NCI-H748 treated with DMSO at 0.1 percent for 48 hours (cell line): ENCODE data around the gene POR.
"Not testable (repeated sequence)": the region's sequence is repeated elsewhere in the genome, so short reads cannot be mapped to it uniquely, and the experiment has no call there.

Experiments
- DNase-seq: peaks from one replicate; lab custom pipeline; 2025; lab: John Stamatoyannopoulos, UW

The POR gene

DNA sequence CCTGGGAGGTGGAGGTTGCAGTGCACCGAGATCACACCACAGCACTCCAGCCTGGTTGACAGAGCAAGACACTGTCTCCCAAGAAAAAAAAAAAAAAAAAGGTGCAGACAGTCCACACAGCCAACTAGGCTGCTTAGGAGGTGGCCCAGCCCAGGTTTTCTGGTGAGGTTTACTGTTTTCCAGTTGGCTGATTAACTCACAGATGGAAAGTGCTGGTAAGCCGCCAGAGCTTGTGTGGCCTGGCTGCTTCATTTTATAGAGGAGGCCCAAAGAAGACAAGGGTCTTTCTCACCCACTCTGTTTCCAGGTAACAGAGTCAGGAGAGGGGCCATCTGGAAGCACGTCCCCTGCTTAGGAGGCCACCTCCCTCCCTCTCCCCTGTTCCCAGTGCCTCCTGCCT, 29.9 kb upstream of the POR start:
- no peak for DNase-seq

- DNase-seq = no peak
Measured at GRCh38 chr7:75887669-75888369, 27.1 kb upstream of the POR start.

DNA sequence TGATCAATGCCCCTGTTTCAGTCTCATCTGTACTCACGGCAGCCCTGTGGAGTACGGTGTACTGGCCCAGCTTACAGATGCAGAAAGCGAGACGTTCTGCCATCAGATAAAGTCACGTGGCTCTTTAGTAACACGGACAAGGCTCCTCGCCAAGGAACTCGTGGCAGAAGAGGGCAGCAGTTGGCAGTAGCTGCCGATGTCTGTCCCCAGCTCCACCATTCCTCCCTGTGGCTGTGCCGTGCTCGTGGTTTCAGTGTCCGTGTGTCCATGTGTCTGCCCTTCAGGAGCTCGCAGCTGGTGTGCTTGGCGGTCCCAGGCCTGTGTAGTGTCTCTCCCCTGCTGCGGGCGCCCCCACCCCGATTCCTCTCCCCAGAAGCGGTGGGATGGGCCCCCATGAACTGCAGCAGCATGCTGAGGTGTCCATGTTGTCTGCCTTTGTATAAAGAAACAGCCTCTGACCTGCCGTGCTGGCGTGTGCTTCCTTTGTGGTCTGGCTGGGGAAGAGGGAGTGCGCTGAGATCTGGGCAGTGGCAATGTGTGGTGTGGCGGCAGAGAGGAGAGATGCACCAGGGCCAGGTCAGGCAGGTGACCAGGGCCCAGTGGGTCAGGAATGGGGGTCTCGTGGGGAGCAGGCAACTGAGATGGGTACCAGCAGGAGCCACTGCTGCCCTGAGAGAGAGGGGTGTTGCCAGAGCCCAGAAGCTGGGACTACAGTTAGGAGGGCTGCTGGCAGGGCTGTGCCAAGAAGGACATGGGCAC, 26.3 kb upstream of the POR start:
- DNase-seq = no peak

GRCh38 chr7:75889223-75889825, 25.6 kb upstream of the POR start:
- no peak for DNase-seq

DNA sequence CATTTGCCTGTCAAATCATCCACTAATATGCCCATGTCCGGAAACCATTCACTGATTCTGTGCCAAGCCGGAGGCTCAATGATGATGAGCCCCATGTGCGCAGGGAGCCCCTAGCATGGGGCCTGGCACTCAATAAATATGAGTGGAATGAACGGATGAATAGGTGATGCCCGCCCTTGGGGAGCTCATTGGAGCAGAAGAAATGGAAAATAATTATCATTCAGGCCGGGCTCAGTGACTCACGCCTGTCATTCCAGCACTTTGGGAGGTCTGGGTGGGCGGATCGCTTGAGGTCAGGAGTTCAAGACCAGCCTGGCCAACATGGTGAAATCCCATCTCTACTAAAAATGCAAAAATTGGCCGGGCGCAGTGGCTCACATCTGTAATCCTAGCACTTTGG, 25.1 kb upstream of the POR start:
- DNase-seq = no peak

- not testable (repeated sequence) for DNase-seq
Measured at GRCh38 chr7:75891237-75891636, 23.7 kb upstream of the POR start.

DNA sequence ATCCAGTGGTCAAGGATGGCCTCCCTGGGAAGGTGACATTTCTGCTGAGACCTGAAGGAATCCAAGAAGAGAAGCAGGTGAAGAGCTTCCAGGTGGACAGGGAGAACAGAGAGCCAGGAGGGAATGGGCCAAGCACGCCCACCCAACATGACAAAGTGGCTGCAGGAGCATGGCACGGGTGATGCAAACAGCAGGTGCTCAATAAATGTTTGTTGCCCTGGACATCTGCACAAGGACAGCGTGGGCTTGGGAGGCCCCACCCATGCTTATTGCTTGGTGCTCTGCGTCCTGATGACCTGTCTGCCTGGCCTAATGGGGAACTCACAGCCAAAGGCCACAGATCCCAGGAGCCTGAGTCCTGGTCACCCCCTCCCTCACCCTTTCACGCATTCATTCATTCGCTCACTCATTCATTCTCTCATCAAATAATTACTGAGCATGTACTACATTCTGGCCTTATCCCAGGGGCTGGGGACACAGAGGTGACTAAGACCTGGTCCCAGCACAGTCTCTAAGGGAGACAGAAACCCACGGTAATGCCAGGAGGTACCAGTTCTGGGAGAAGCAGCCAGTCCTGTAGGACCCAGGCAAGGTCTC, 23.0 kb upstream of the POR start:
- no peak for DNase-seq

GRCh38 chr7:75892634-75893272, 22.2 kb upstream of the POR start:
- no peak for DNase-seq

- no peak for DNase-seq
Measured at GRCh38 chr7:75896803-75897327, 18.1 kb upstream of the POR start.

- no peak for DNase-seq
Measured at GRCh38 chr7:75900617-75901315, 14.2 kb upstream of the POR start.

DNA sequence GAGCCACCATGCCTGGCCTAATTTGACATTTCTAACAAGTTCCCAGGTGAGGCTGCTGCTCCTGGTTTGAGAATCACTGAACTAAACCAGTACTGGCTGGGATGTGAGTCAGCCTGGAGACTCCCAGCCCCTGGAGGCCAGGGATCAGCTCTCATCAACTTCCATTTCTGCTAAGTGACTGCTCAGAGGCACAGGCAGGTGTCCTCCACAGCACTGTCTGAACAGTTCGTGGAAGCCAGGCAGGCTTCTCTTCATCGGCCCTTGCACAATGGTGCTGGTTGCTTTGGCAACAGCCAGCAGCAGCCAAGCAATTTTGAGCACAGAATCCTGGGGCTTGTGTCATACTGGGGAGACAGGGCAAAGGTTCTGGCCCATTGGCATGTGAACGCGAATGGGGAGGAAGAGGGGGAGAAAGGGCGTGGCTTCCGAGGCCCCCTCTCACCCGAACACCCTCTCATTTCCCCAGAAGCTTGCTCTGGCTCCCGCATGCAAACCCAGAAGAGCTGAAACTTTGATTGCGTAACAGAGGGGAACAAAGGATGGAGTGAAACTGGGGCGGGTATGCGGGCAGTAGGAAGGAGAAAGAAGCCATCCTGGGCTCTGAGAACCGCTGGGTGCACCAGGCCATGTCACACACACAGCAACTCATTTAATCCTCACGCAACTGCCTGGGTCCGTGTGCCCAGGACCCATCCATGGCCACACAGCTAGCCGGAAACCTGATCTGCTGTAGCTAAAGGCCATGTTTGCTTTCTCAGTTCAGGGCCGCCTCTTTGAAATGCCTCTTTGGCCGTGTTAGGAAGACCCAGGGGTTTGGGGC, 9.0 kb upstream of the POR start:
- peak; percentile 24 for DNase-seq

DNA sequence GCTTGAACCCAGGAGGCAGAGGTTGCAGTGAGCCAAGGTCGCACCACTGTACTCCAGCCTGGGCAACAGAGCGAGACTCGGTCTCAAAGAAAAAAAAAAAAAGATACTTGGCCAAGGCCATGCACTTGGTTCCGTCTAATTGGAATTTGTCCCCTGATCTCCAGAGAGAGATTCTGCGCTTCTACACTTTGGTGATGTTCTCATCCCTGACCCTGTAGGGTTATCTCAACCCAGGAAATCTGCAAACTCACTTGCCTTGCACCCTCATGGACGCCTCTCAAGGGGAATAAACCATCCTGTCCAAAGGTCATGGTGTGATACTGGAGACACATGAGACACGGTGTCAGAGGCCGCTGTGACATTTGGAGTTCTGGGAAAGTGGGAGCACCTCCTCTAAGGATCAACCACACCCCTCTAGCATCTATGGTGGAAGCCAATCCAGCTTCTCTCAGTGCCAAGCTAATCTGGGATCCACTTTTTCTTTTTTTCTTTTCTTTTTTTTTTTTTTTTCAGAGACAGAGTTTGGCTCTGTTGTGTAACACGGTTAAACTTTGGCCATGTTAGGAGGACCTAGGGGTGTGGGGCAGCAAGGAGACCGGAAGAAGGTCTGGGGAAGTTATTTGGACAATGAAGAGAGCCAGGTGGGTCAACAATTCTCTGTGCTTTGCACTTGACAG, 7.8 kb upstream of the POR start:
- no peak for DNase-seq

GRCh38 chr7:75907668-75908039, 7.3 kb upstream of the POR start:
- DNase-seq = not testable (repeated sequence)

DNA sequence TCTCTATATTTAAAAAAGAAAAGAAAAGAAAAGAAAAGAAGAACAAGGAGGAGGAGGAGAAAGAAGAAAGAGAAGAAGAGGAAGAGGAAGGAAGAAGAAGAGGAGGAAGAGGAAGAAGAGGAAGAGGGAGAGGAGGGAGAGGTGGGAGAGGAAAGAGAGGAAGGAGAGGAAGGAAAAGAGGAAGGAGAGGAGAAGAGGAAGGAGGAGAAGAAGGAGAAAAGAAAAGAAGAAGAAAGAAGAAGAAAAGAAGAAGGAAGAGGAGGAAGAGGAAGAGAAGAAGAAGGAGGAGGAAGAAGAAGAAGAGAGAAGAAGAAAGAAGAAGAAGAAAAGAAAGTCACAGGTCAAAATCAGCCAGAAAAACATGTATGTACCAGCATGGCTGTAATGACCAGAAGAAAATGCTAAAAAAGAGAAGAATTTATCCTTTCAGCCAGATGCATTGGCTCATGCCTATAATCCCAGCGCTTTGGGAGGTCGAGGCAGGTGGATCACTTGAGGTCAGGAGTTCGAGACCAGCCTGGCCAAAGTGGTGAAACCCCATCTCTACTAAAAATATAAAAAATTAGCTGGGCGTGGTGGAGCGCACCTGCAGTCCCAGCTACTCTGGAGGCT, 5.3 kb upstream of the POR start:
- DNase-seq = no peak

- not testable (repeated sequence) for DNase-seq
Measured at GRCh38 chr7:75911186-75911585, 3.8 kb upstream of the POR start.

DNA sequence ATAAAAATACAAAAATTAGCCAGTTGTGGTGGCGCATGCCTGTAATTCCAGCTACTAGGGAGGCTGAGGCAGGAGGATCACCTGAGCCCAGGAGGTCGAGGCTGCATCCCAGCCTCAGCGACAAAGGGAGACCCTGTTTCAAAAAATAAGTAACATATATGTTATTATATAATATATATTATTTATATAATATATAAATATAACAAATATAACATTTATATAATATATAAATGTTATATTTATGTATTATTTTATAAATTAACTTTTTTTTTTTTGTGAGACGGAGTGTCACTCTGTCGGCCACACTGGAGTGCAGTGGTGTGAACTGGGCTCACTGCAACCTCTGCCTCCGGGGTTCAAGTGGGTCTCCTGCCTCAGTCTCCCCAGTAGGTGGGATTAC, 1.5 kb upstream of the POR start:
- no peak for DNase-seq

GRCh38 chr7:75914169-75914654, 743 bp upstream of the POR start:
- DNase-seq = no peak

GRCh38 chr7:75915416-75916156, 631 bp downstream of the POR start:
- DNase-seq = no peak

DNA sequence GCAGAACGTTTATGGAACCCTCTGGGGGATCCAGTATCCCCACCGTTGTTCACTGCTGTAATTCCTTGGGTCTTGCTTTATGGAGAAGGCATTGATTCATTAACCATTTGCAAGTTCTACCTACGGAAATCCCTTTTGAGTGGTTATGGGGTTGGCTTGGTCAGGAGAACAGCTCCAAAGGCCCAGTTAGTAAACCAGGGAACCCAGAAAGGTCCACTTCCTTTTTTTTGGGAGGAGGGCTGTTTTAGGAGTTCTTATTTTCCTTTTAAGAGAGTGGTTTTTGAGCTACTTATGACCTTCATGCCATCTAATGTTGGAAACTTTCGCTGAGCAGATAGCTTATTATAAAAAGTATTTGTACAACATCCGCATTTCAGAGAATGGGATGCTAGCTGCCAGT, 1.3 kb downstream of the POR start:
- no peak for DNase-seq
